HUES64 (cell line): Measurements from ENCODE around the gene PSENEN.

Experiments used
- H3K27ac ChIP-seq: 2 replicates; pipeline ENCODE4 v1.7.0; 2013; ENCODE audit warnings: low read depth, low read length, inconsistent platforms
- H3K27me3 ChIP-seq: 2 replicates; pipeline ENCODE4 v1.6.1; 2013; ENCODE audit warnings: mild to moderate bottlenecking, low read length; ENCODE audit not compliant: insufficient read depth
- H3K36me3 ChIP-seq: 2 replicates; pipeline ENCODE4 v1.6.1; 2013; ENCODE audit warnings: mild to moderate bottlenecking, low read length; ENCODE audit not compliant: insufficient read depth
- H3K4me1 ChIP-seq: 2 replicates; pipeline ENCODE4 v1.6.1; 2013; ENCODE audit warnings: mild to moderate bottlenecking, low read length, moderate library complexity; ENCODE audit not compliant: insufficient read depth
- H3K4me3 ChIP-seq: 2 replicates; pipeline ENCODE4 v1.5.1; 2013; ENCODE audit warnings: mild to moderate bottlenecking, low read length, moderate library complexity
- H3K9ac ChIP-seq: 2 replicates; pipeline ENCODE4 v1.6.1; 2013; ENCODE audit warnings: mild to moderate bottlenecking, low read depth, low read length
- H3K9me3 ChIP-seq: 2 replicates; pipeline ENCODE4 v1.6.1; 2013; ENCODE audit warnings: low read depth, low read length; ENCODE audit not compliant: insufficient read depth
- WGBS: fragments of 150-250, 120-280 bp; methylation state at CpG from one replicate; pipeline ENCODE4 v1.1.7; 2013; ENCODE audit warnings: missing lambda C conversion rate; 5-methylcytosine and 5-hydroxymethylcytosine counted together

Gene PSENEN

DNA sequence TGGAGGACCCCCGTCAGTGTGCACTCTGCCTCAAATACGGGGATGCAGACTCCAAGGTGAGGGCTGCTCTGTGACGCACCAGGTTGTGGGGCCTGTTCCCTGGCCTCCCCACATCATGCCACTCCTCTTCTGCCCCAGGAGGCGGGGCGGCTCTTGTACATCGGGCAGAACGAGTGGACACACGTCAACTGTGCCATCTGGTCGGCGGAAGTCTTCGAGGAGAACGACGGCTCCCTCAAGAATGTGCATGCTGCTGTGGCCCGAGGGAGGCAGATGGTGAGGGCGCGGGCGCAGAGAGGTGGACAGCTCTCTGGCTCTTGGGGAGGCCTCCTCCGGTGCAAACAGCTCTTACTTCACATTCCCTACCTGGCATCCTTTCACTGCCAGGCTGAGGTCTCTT is 16.4 kb upstream of the PSENEN start:
- no peak overlapping the region for H3K4me3 ChIP-seq
- H3K4me1 ChIP-seq: no peaks in the 10 kb centered on the region
- H3K9me3 ChIP-seq: no peaks in the 10 kb centered on the region
- no peaks in the 10 kb centered on the region for H3K27me3 ChIP-seq
- WGBS: 96% methylated on average over 18 of the region's 18 CpGs
- no peak overlapping the region for H3K27ac ChIP-seq
- H3K9ac ChIP-seq: no peak overlapping the region
- peaks cover 90% of the 10 kb centered on the region for H3K36me3 ChIP-seq

DNA sequence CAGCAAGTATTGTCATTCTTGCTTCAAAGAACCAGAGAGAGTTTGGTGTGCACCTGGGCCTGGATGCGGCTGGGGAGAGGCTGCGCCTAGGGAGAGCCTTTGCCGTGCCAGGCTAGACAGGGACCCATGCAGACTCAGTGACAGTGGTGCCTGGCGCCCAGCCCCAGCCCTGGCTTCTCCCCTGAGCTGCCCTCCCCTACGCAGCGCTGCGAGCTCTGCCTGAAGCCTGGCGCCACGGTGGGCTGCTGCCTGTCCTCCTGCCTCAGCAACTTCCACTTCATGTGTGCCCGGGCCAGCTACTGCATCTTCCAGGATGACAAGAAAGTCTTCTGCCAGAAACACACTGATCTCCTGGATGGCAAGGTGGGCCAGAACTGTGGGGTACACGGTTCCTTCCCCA is 15.7 kb upstream of the PSENEN start:
- WGBS: 95% methylated on average over 11 of the region's 11 CpGs
- no peak overlapping the region for H3K4me3 ChIP-seq
- no peak overlapping the region for H3K9ac ChIP-seq
- peaks cover 90% of the 10 kb centered on the region for H3K36me3 ChIP-seq
- no peaks in the 10 kb centered on the region for H3K4me1 ChIP-seq
- no peaks in the 10 kb centered on the region for H3K9me3 ChIP-seq
- no peaks in the 10 kb centered on the region for H3K27me3 ChIP-seq
- no peak overlapping the region for H3K27ac ChIP-seq

DNA sequence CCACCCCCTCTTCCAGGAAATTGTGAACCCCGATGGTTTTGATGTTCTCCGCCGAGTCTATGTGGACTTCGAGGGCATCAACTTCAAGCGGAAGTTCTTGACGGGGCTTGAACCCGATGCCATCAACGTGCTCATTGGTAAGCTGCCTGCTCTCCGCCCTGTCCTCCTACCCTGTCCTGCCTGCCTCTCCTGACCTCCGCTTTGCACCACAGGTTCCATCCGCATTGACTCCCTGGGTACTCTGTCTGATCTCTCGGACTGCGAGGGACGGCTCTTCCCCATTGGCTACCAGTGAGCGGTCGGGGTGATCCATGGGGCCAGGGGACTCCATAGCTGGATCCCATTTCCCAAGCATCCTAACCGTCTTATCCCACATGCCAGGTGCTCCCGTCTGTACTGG is 15.1 kb upstream of the PSENEN start:
- WGBS: 95% methylated on average over 18 of the region's 18 CpGs
- H3K4me1 ChIP-seq: no peaks in the 10 kb centered on the region
- H3K9ac ChIP-seq: no peak overlapping the region
- H3K27ac ChIP-seq: no peak overlapping the region
- H3K27me3 ChIP-seq: no peaks in the 10 kb centered on the region
- peaks cover 89% of the 10 kb centered on the region for H3K36me3 ChIP-seq
- no peaks in the 10 kb centered on the region for H3K9me3 ChIP-seq
- H3K4me3 ChIP-seq: no peak overlapping the region

DNA sequence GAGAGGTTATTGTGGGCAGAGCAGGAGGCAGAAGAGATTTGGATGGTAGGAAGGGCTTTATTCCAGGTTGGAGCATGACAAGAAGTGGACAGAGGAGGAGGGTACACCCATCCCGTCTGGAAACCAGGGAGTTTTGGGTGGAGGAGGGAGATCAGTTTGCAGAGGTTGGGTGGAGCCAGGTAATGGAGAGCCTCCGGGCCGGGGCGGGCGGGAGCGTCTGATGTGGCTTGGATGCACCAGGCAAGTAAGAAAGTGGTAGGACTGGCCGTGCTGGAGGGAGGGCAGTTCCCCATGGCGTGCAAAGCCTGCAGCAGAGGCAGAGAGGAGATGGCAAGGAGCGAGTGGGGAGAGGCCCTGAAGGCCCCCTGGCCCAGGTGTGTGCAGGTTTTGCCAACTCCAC is 14.1 kb upstream of the PSENEN start:
- WGBS: 88% methylated on average over 9 of the region's 9 CpGs
- no peak overlapping the region for H3K4me3 ChIP-seq
- no peak overlapping the region for H3K9ac ChIP-seq
- no peaks in the 10 kb centered on the region for H3K27me3 ChIP-seq
- H3K27ac ChIP-seq: no peak overlapping the region
- peaks cover 87% of the 10 kb centered on the region for H3K36me3 ChIP-seq
- no peaks in the 10 kb centered on the region for H3K9me3 ChIP-seq
- no peaks in the 10 kb centered on the region for H3K4me1 ChIP-seq

DNA sequence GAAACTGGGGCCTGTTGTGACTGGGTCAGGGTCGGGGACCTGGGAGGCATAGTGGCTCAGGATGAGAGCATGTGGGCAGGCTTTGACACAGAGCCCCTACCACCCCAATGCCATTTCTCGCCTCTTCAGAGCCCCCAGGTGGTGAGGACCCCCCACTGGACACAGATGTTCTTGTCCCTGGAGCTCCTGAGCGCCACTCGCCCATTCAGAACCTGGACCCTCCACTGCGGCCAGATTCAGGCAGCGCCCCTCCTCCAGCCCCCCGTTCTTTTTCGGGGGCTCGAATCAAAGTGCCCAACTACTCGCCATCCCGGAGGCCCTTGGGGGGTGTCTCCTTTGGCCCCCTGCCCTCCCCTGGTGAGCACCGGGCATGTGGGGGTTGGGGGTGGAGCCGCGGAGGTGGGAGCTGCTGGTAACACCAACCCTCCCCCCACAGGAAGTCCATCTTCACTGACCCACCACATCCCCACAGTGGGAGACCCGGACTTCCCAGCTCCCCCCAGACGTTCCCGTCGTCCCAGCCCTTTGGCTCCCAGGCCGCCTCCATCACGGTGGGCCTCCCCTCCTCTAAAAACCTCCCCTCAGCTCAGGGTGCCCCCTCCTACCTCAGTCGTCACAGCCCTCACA is 13.6 kb upstream of the PSENEN start:
- H3K27ac ChIP-seq: no peak overlapping the region
- no peaks in the 10 kb centered on the region for H3K4me1 ChIP-seq
- WGBS: 91% methylated on average over 18 of the region's 21 CpGs

DNA sequence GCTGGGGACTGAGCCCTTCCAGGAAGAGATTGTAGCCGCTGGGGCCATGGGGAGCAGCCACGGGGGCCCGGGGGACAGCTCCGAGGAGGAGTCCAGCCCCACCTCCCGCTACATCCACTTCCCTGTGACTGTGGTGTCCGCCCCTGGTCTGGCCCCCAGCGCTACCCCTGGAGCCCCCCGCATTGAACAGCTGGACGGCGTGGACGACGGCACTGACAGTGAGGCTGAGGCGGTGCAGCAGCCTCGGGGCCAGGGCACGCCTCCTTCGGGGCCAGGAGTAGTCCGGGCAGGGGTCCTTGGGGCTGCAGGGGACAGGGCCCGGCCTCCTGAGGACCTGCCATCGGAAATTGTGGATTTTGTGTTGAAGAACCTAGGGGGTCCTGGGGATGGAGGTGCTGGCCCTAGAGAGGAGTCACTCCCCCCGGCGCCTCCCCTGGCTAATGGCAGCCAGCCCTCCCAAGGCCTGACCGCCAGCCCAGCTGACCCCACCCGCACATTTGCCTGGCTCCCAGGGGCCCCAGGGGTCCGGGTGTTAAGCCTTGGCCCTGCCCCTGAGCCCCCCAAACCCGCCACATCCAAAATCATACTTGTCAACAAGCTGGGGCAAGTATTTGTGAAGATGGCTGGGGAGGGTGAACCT is 12.8 kb upstream of the PSENEN start:
- H3K4me1 ChIP-seq: no peaks in the 10 kb centered on the region
- no peaks in the 10 kb centered on the region for H3K27me3 ChIP-seq
- no peak overlapping the region for H3K4me3 ChIP-seq
- H3K9me3 ChIP-seq: no peaks in the 10 kb centered on the region
- 97% methylated on average over 25 of the region's 25 CpGs for WGBS
- peaks cover 85% of the 10 kb centered on the region for H3K36me3 ChIP-seq
- no peak overlapping the region for H3K27ac ChIP-seq
- H3K9ac ChIP-seq: no peak overlapping the region

More for the DNA sequence above, 13.6 kb upstream of the PSENEN start:
- no peak overlapping the region for H3K9ac ChIP-seq
- H3K9me3 ChIP-seq: no peaks in the 10 kb centered on the region
- H3K36me3 ChIP-seq: peaks cover 89% of the 10 kb centered on the region
- no peak overlapping the region for H3K4me3 ChIP-seq
- no peaks in the 10 kb centered on the region for H3K27me3 ChIP-seq

DNA sequence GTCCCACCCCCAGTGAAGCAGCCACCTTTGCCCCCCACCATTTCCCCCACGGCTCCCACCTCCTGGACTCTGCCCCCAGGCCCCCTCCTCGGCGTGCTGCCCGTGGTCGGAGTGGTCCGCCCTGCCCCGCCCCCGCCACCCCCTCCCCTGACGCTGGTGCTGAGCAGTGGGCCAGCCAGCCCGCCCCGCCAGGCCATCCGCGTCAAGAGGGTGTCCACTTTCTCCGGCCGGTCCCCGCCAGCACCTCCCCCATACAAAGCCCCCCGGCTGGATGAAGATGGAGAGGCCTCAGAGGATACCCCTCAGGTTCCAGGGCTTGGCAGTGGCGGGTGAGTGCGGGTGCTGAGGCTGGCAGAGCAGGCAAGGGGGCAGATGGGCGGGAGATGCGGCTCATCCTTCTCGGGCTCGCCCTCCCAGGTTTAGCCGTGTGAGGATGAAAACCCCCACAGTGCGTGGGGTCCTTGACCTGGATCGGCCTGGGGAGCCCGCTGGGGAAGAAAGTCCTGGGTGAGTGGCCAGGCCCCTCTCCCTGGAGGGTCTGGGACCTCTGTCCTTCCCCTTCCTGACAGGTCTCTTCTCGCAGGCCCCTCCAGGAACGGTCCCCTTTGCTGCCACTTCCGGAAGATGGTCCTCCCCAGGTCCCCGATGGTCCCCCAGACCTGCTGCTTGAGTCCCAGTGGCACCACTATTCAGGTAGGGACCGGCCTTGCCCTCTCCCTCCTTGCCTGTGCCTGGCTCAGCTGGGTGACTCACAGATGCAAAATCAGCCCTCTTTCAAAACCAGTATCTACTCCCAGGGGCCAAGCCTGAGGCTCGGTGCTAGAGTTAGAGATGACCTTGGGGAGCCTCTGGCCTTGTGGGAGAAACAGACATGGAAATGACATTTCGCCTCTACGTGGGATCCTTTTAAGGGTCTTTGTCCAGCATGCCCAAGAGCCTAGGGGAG is 12.0 kb upstream of the PSENEN start:
- H3K9ac ChIP-seq: no peak overlapping the region
- WGBS: 92% methylated on average over 32 of the region's 35 CpGs
- no peaks in the 10 kb centered on the region for H3K9me3 ChIP-seq
- H3K36me3 ChIP-seq: peaks cover 85% of the 10 kb centered on the region
- H3K4me3 ChIP-seq: no peak overlapping the region
- H3K27me3 ChIP-seq: no peaks in the 10 kb centered on the region
- H3K4me1 ChIP-seq: no peaks in the 10 kb centered on the region
- no peak overlapping the region for H3K27ac ChIP-seq

DNA sequence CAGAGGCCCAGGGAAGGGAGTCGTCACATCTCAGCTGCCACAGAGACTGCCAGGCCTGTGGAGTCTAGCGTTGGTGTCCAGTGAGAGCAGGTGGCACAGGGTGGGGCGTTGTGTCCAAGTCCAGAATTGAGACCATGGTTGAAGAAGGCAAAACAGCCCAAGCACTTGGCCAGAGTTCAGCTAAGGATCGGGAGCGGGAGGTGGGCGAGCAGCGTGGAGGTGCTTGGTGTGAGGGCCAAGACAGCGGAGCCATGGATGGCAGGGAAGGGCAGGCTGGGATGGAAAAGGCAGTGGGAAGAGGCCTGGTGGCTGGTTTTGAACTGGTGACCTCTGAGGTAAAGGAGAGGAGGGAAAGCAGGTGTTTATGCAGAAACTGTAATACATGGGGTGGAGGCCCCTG is 11.2 kb upstream of the PSENEN start:
- H3K4me1 ChIP-seq: no peaks in the 10 kb centered on the region
- H3K36me3 ChIP-seq: peaks cover 84% of the 10 kb centered on the region
- H3K9ac ChIP-seq: no peak overlapping the region
- H3K27ac ChIP-seq: no peak overlapping the region
- no peaks in the 10 kb centered on the region for H3K27me3 ChIP-seq
- WGBS: 94% methylated on average over 8 of the region's 8 CpGs
- no peaks in the 10 kb centered on the region for H3K9me3 ChIP-seq
- H3K4me3 ChIP-seq: no peak overlapping the region

DNA sequence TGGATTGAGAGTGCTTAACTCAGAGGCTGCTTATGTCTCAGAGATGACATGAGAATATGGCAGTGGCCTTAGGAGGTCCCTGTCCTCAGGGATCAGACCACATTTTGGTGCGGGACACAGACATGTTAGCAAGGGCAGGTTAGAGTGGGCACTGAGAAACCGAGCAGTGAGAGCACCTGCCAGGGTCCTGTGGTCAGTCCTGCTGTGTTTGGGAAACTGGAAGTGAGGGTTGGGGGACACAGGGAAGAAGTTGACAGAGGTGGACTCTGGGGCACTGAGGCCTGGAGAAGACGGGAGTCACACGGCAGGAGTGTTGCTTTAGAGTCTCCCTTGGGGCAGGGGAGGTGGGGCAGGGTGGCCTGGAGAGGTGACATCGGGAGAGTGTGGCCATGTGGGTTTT is 10.6 kb upstream of the PSENEN start:
- H3K9ac ChIP-seq: no peak overlapping the region
- no peak overlapping the region for H3K4me3 ChIP-seq
- H3K9me3 ChIP-seq: no peaks in the 10 kb centered on the region
- H3K4me1 ChIP-seq: no peaks in the 10 kb centered on the region
- 96% methylated on average over 5 of the region's 5 CpGs for WGBS
- H3K36me3 ChIP-seq: peaks cover 78% of the 10 kb centered on the region
- no peaks in the 10 kb centered on the region for H3K27me3 ChIP-seq
- no peak overlapping the region for H3K27ac ChIP-seq

DNA sequence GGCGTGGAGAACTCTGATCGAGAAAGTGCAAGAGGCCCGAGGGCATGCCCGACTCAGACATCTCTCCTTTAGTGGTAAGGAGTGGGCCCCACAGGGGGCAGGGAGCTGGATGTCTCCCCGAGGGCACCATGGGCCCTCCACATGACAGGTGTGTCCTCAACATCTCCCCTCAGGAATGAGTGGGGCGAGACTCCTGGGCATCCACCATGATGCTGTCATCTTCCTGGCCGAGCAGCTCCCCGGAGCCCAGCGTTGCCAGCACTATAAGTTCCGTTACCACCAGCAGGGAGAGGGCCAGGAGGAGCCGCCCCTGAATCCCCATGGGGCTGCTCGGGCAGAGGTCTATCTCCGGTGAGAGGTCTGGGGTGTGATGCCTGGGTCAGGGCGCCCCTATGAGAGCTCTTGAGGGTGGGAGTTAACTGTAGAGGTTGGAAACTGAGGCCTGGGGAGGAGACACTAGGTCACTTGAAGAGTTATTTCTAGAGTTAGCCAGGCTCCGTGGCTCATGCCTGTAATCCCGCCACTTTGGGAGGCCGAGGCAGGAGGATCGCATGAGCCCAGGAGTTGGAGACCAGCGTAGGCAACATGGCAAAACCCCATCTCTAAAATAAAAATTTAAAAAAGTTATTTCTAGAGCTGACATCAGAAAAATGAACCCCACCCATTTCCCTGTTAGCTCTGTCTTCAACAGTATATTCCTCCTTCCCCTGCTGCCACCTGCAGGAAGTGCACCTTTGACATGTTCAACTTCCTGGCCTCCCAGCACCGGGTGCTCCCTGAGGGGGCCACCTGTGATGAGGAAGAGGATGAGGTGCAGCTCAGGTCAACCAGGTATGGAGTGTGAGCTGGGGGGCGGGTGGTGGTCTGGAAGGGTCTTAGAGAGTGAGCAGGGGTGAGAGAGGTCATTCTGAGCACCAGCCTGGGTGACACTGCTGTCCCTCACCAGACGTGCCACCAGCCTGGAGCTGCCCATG is 8.3 kb upstream of the PSENEN start:
- WGBS: 93% methylated on average over 21 of the region's 22 CpGs

More for the DNA sequence above, 8.3 kb upstream of the PSENEN start:
- peaks cover 58% of the 10 kb centered on the region for H3K36me3 ChIP-seq
- no peak overlapping the region for H3K9ac ChIP-seq
- no peak overlapping the region for H3K4me3 ChIP-seq
- no peaks in the 10 kb centered on the region for H3K9me3 ChIP-seq
- H3K4me1 ChIP-seq: no peaks in the 10 kb centered on the region
- no peak overlapping the region for H3K27ac ChIP-seq
- H3K27me3 ChIP-seq: no peaks in the 10 kb centered on the region
